Measurements from ENCODE around the gene TPX2. TPM values are rescaled to one million over a fixed set of nuclear protein-coding genes. Genes with fewer than 3 reads are reported as not detected.

Gene TPX2
- total RNA-seq, 1 experiment from 2014 or later, result 319 TPM

DNA sequence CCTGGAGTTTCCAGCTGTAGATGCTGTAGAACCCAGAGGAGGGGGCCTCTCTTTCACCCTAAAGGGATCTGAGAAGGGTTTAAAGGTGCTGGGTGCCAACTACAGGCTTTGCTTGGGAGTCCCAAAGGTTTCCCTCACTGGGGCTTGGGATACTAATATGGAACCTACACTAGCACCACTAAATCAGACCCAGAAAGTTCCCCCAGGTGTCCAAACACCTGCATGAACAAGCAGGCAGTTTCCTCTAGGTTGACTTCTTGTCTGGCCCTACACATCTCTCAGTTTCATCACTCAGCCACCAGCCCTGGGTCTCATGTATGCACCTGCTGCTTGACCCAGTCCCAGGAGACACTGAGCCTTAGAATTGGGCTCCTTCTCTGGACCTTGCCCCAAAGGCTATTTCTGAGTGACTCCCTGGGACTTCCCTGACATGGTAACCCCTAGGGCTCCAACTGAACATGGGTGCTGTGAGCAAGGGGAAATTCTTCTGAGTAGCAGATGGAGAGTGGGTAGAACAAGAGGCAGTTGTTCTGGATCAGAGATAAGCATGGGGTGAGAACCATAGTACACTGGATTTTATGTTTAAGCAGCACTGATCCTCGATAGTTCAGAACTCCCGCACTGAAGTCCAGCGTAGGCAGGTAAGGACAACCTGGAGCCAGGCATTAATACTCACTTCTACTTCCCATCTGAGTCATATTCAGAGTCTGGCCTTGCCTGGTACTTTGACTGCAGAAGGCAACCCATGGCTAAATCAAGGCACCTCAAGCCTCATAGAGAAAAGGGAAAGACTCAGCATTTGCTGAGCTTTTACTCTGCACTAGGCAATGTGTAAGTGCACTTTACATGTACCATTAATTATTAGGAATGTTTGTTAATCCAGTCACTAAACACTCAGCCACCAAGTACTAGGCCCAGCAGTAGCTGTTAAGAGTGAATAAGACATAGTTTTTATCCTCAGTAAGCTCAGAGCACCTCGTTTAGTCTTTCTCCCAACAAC is 33.2 kb upstream of the TPX2 start:
- no peak for DNase-seq (ENCODE audit: low read depth)

DNA sequence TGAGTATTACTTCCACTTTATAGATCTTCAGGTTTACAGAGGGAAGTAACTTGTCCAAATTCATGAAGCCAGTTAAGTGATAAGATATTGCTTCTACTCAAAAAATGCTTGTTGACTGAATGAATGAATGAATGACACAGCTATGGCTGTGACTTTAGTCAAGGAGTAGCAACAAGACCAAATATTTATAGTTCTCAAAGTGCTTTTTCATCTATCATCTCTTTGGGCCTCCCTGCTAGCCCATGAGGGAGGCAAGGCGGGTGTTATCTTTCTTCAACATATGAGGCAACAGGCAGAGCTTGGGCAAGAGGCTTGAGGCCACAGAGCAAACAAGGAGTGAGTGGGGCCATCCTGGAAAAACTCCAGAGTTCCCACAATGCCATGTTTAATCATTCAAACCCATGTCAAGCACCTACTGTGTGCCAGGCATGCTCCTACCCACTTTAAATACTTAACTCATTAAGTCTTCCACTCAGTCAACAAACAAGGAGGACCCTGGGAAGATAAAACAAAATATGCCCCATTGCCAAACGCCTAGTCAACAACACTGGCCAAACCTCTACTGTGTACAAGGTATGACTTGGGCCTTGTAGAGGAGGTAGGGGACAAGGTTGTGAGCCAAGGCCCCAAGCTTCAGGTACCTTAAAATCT is 32.4 kb upstream of the TPX2 start:
- DNase-seq (ENCODE audit: low read depth), result no peak

DNA sequence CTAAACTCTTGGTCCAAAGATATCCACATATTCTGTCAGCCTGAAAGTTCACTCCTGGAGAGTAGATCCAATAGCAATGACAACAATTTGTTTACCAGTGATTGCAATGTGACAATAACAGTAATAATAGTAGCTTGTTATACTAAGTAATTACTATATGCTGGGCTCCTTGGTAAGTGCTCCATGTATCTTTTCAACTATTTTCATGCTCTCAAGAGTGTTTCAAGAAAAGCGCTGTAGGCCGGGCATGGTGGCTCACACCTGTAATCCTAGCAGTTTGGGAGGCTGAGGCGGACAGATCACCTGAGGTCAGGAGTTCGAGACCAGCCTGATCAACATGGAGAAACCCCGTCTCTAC is 31.9 kb upstream of the TPX2 start:
- DNase-seq (ENCODE audit: low read depth), result no peak

DNA sequence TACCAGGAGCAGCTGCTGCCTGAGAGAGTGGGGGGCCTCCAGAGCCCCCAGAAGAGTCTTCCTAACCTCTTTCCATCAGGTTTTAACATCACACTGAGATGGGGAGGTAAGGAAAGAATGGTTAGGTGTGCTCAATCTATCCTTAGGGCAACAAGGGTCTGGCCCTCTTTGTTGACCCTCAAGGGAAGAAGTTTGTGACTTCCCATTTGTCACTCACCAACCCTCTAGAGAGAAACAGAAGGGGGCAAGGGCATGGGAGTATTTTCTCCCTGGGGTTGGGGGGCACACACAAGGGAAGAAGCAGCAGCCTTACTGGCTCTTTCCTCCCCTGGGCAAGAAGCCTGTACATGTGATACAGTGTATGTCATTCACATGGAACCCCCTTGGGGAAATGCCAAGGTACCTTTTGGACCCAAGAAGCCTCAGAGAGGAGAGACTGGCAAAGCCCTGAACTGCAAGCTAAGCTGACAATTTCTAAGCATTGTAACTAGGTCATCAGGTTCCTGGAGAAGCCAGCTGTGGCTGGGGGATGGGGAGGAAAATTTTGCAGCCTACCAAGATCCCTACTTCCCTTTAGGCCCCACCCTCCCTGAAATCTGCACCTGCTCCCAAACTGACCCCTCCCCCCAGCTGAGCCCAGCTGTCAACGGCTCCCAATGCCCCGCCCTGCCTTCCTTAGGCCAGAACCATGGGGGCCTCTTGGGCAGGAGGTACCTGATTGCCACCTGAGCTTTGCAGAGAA is 30.9 kb upstream of the TPX2 start:
- DNase-seq (ENCODE audit: low read depth), result no peak

DNA sequence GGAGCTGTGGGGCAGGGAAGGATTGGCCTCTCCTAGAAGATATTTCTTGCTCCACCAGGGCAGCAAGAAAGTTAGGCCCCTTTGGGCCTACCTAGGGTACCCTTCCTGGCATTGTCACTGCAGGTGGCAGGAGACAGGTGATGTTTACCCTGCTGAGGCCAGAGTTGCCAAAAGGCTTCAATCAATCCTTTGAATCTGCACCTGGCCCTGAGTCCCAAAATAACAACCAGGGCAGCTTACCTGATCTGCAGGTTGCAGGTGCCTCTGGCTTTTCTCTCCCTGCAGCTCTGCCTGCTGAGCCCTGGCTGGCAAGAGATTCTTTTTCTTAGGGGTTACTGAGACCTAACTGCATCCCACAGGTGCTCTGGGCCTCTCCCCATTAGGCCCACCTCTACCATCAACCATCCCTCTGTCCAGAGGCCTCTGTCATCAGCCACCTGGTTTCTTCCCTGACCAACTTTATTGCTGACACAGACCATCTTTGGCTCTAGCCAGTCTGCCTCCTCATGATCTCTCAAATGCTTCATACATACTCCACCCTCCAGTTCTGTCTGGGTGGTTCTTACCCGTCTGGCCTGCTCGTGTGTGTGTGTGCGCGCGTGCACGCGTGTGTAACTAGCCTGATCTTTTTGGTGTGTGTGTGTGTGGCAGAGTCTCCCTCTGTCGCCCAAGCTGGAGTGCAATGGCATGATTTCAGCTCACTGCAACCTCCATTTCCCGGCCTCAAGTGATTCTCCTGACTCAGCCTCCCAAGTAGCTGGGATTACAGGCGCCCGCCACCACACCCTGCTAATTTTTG is 30.2 kb upstream of the TPX2 start:
- DNase-seq (ENCODE audit: low read depth), result no peak

DNA sequence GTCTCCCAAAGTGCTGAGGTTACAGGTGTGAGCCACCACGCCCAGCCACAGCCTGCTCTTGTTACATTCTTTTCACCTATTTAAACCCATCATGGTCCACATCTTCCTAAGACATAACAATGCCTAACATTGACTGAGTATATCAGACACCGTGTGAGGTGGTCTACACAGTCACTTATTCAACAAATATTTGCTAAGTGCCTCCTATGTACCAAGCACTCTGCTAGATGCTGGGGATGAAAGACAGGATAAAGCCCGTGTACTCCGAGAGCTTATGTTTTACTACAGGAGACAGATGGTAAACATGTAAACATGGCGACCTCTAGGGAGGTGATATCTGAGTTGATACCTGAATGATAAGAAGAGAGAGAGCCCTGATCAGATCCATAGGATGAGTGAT is 29.2 kb upstream of the TPX2 start:
- DNase-seq (ENCODE audit: low read depth), result no peak

DNA sequence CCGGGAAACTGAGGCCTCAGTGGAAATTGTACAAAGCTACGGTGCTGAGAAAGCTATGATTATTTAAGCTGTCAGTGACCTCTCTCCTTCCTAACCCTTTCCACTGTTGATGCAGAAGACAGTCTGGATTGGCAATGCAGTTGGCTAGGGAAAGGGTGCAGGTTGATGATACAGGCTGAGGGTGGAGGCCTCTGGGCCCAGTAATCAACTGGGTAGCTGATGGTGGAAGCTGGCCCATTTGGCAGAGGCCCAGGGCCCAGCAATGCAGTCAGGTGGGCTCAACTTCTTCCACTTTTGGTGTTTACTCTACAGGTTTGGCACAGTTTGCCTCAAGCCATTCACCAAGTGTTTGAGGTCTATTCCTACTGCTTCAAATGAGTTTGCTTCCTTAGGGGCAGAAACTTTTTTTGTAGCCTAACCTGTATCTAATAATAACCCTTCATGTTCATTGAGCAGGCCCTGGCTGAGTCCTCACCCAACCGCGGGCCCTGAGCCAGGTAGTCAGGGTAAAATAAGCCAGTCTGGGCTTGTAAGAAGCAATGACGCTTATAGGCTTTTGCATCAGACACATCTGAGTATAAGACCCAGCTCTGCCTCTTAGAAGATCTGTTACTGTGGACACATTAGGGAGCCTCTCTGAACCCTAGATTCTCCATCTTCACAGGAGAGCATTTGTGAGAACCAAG is 28.5 kb upstream of the TPX2 start:
- peak; percentile 49 for DNase-seq (ENCODE audit: low read depth)

DNA sequence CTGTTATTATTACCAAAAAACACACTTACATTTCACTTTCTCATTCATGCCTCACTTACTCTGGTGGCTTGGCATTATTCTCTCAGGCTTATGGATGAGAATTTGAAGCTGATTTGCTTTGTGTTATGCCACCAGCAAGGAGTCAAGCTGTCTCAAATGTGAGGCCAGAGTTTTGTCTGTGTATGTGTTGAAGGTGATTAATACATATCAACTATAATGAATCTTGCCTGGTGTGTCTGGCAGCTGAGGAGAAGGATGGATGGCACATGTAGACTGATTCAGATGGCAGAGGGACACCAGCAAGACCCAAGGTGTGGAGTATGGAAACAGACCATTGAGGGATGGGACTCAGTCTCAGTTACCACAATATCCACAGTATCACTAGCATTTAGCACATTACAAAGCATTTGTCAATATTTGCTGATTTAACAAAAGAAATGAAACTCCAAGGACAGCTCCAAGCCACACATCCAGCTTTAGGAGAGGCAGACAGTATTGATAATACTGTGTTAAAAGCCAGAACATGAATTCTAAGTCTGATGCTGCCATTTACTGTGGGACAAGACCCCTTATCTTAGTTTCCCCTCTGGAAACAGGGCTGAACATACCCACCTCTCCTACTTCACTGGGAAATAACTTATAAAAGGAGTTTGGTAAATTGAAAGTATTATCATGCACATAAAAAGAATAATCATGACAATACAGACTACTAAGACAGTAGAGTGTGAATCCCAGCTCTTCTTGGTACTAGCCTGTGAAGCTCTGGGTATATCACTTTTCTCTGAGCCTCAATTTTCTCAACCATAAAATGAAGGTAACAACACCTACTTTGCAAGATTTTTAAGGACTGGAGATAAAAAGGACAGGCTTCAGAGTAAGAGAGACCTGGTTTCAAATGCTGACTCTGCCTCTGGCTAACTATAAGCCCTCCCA is 27.6 kb upstream of the TPX2 start:
- DNase-seq (ENCODE audit: low read depth), result no peak

DNA sequence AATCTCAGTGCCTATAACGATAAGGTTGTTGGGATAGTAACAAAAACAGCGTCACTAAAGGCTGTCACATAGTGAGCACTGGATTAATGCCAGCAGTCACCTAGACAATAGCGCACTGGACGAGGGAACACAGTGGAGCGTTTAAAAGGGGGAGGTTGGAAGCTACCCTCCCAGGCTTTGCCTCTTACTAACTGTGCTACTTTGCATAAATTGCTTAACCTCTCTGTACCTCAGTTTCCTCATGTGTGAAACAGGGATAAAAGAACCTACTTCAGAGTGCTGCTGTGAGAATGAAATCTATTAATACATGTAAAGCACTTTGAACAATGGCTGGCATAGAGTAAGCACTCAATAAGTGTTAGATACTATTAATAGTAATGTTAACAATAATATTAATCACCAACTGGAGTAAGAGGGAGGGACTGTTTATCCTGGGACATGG is 27.0 kb upstream of the TPX2 start:
- DNase-seq (ENCODE audit: low read depth), result no peak

DNA sequence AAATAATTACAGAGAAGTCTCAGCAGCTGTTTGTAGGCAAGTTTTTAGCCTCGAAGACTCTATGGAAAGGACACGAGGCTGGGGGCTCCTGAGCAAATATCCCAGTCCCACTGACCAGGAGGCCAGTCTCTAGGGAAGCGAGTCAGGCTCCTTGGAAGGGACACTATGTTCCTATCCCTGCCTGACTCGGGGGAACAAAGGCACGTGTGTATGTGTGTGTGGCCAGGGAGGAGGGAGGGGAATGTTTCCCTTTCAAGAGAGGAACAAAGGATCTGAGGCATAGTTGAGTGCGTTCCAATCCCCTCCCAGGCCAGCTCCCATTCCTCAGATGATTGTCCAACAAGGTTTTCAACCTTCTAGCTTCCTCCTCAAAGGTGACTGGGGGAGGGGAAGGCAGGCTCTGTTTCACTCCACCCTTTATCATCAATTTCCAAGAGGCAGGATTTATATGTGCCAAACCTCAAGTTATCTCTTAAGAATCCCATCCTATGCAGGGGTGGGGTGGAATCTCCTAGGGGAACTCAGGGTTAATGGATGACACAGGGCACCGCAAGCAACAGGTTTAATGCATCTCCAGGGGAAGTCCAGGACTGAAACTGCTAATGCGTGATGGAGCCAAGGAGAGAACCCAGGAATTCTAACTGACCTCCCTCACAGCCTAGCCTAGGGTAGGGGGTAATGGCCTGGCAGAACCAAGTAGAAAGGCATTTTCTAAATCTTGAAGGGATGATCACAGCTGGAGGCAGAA is 26.4 kb upstream of the TPX2 start:
- peak; percentile 98 for DNase-seq (ENCODE audit: low read depth)

DNA sequence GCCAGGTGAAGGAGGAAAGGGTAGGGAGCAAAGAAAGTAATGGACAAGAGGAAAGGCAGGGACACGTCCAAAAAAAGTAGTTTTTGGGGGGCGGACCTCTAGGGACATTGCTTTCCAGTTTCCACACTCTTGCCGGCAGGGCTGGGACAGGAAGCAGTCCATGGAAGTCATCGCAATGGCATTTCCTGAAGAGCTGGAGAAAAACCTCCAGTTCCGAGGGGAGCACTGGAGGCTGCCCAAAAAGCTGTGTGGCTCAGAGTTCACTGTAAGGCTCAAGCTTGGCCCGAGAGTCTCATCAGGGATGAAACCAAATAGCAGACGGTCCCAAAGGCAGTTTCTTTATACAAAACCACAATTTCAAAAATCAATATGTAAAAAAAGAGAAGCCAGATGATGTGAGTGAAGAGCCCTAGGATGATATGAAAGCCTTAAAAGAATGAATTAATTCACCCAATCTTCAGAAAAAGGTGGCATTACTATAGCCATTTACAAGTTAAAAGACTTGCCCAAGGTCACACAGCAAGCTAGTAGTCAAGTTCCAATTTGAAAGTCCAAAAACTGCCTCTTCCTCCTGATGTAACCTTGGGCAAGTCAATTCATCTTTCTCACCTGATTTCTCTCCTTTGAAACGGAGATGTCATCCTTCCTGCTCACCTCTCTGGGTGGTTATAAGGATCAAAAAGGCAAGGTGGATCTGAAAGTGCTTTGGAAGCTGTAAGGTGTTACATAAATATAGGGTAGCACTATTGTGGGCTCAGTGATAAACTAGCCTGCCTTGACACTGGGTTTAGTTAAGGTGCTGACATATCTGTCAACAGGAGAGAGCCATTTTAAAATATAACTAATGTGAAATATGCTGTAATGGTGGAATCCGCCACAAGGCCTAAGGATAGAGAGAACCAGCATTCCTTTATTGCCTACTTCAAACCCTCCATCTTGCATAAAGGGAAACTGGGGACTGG is 25.5 kb upstream of the TPX2 start:
- peak; percentile 100 for DNase-seq (ENCODE audit: low read depth)

DNA sequence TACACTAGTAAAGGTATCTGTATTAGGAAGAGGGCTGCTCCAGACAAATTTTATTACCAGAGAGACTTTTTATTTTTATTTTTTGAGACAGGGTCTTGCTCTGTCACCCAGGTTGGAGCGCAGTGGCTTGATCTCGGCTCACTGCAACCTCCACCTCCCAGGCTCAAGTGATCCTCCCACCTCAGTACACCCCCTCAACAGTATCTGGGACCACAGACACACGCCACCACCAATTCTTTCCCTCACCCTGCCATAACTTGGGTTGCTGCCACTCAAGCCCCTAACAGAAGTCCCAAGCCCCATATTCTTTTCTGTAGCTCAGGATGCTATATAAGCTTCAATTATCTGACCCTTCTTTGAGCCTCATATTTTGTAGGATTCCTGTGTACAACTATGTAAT is 23.3 kb upstream of the TPX2 start:
- no peak for DNase-seq (ENCODE audit: low read depth)

DNA sequence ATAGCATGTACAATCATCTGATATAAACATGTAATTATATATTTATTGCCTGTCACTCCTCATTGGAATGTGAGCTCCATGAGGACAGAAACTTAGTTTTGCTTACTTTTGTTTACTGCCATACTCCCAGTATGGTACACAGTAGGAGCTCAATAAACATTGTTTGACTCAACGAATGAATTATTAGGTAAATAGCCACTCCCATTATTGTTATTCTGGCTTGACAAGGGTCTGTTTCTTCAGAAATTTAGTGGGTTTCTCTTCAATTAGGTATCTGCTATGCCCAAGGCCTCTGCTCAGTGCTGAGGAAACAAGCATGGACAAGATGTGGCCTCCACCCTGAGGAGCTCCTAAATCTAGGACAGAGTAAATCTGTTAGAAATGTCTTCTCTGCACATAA is 22.7 kb upstream of the TPX2 start:
- no peak for DNase-seq (ENCODE audit: low read depth)

DNA sequence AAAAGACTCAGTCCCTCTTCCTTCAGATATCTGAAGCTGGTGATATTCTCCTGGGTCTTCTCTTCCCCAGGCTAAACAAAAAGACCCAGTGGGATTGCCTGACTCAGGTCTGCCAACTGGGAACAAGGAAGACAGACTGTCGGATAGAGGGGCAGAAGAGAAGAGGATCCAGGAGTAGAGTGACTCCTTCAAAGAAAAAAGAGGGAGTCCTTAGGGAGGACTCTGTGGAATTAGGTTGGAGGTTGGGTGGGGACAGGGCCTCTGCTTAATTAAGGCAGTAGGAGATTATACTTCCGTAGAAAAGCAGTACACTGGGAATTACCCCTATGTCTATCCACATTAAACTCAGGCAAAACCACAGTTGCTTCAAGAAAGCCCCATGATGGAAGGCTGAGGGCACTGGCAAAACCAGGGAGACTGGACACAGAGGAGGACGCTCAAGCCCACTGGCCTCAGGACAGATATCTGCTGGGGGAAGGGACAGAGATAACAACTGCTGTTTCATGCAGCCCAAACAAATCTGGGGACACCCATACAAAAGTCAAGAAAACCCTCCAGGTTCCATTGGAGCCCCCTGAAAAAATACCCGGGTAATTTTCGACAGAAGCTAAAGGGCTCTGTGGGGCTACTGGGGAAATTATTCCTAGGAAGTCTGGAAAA is 22.1 kb upstream of the TPX2 start:
- no peak for DNase-seq (ENCODE audit: low read depth)

DNA sequence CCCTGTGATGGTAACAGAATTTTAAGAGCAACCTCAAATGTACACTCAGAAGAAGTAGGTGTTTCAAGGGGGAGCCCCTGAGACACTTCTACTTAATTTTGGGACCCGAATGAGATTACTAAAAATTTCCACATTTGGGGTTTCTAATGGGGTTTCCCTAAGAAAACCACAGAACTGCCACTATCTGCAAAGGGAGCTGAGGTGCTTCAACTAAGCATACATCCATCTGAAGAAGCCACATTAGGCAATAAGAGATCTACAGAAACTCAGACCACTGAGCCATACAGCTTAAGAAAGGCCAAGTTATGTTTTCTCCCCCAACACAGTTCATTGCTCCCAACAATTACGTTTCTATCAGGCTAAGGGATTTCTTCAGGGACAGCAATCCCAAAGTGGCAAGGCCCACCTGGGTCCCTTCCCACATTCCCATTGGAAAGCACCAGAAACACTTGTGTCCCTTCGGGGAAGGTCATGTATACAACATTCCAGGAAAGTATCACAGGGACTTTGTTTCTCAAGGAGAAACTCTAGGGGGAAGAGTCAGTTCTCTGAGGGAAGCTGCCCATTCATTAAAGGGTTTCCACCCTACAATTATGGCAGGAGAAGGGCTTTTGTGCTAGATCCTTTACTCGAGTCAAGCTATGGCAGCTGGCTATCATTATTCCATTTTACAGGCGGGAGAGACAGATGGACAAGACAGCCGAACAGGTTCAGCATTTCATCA is 21.4 kb upstream of the TPX2 start:
- DNase-seq (ENCODE audit: low read depth), result no peak

DNA sequence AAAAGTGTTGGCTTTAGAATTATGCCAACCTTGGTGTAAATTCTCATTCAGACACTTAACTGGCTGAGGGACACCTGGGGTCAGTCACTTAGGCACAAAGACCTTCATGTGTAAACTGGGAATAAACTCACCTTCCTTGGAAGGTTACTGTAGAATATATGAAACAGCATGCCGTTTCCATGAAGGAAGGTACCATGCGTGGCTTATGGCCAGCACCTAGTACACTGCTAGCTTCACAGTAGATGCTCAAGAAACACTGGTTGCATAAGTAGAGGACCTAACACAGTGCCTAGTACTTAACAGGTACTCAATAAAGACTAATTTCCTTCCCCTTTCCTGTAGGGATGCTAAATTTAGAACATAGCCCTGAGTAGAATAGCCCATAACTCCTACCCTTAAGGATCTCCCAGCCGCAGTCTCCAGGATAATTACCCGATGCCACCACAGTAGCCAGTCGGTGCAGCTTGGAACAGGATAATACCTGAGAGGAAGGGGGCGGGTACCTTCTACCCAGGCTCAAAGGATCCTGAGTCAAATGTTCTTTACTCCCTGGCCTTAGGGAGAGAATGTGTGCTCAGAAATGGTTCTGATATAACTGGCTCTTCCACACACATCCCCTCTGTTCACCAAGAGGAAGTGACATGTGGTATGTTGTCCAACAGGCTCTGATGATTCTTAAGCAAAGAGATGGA is 20.0 kb upstream of the TPX2 start:
- peak; percentile 51 for DNase-seq (ENCODE audit: low read depth)
